Stimulated activated CD8-positive, alpha-beta memory T cell treated with anti-CD3 and anti-CD28 coated beads, Interleukin-7, amount 100 ng/mL, for 24 hours (primary cell): ENCODE measurements around the gene ANTXR1.

Source experiments
- DNase-seq: peaks from one replicate; pipeline ENCODE4 v3.0.0-alpha.2; 2020; ENCODE audit warnings: low read depth

The ANTXR1 gene

DNA sequence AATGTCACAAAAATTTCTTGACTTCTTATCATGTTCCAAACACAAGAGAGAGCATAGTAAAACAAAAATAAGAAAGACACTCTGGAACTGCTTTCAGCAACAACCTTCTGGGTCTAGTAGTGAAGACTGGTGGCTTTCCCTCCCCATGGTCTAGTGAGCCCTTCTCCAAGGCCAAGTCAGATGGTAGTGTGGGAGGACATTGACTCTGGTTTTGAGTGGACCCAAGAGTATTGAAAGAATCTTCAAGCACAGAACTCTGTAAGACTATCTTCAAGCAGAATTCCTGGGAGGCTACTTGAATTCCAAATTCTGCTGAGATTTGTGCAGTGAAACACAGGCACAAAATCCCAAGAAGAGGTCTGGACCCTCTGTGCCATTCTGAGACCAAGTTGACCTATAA, 21.1 kb downstream of the ANTXR1 start:
- DNase-seq: no peak

DNA sequence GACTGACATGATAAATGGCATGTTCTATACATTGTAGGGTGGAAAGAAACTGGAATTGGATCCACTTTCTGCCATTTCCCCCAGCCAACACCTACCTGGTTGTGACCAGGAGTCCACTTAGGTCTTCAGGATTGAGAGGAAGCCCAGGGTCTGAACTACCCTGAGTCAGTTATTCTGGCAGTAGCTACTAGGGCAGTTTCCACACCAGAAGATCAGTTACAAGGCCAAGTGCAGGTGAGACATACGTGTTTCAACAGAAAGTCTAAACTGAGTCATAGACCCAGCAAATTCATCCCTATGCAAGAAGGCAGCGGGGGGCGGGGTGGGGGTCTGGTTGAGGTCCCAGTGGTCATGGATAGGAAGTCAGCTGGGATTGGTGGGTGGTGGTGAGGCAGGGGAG, 21.9 kb downstream of the ANTXR1 start:
- no peak for DNase-seq

DNA sequence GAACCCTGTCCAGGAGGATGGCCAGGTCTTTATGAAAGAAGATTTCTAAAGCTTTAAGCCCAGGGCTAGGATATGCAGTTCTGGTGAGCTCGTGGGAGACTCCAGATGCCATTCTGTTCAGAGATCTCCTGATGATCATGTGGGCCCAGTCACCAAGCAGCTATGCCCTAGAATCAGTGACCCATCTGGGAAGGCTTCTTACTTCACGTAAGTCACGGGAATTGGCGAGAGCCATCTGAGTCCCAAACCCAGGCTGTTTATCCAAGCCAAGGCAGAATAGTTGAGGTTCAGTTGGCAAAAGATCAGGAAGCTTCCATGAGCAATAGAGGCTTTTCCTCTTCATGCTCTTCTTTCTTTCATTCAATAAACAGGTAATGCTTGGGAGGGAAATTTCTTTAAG, 23.9 kb downstream of the ANTXR1 start:
- no peak for DNase-seq

DNA sequence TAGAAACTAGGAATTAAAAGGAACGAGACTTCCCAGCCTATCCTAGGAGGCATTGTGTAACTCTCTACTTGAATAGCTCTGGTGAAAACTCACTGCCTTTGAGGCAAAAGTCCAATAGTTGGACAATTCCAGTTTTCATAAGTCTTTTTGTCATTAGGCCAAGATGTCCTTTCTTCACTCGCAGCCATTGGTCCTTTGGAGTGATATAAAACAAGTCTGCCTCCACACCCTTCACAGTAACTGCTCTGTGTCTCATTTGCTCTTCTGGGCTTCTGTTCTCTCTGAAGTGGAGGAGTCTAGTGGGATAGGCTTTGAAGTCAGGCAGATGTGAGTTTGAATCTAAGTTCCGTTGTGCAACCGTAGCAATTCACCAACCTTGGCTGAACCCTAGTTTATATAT, 28.2 kb downstream of the ANTXR1 start:
- DNase-seq: no peak

DNA sequence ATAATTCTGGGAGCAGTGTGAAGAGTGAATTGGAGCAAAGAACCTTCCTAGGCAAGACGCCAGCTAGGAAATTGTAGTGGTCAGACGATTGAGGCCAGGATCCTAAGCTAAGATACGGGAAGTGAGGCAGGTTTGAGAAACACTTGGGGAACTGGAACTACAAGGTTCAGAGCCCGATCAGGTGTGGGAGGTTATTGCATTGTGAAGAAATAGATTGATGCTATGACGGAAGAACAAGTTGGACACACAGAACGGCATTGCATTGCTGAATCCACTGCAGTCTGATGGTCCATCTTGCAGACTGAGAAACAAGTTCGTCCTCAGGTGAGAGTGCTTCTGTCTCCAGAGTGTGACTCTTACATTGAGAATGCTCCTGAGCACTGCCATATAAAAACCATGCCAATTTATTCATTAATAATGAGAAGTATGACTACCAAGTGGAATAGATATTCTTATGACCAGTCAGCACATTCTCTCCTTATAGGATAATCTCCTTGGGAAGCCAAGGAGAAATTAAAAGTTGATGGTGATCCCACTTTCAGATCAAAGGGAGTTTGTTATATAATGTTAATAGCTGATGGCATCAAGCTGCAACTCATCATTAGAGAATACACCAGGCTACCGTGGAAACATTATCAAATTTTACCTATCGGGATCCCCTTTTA, 30.9 kb downstream of the ANTXR1 start:
- no peak for DNase-seq

DNA sequence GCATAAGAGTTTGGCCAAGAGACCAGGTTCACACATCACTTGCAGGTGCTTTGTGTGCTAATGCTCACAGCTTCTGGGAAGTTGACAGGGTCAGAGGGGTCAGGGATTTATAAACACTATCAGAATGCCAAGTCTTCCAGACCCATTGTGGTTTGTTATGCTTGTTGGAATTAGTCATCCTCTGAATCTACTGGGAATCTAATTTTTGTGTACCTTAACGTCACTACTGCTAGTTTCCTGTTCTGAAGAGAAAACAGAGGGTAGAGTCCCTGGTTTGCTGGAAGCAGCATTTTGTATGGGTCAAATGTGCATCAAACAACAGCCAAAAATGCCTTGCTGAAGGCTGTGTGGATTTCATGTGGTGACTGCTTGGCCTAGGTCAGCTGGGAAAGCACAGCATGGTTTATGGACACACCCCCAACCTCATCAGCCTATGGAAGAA, 33.3 kb downstream of the ANTXR1 start:
- no peak for DNase-seq

DNA sequence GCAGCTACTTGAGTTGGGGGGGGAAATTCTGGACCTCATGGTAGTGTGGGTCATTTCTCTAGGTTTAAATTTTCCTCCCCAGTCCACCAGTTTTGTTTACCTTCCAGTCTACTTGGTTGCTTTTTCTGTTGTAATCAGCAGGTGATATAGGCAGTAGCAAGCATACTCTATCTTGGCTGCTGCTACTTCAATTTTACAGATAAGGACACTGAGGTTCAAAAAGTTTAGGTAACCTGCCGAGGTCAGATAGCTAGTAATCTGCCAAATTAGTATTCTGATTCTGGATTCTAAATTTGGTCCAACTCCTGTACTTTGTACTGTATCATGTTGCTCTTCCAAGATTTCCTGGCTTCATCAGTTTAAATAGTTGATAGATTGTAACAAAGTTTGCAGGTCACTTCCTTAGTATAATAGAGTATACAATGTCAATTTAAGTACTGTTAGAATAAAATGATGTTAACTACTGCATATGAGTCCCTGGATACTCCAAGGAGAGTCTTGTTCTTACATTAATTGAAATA, 34.7 kb downstream of the ANTXR1 start:
- no peak for DNase-seq

DNA sequence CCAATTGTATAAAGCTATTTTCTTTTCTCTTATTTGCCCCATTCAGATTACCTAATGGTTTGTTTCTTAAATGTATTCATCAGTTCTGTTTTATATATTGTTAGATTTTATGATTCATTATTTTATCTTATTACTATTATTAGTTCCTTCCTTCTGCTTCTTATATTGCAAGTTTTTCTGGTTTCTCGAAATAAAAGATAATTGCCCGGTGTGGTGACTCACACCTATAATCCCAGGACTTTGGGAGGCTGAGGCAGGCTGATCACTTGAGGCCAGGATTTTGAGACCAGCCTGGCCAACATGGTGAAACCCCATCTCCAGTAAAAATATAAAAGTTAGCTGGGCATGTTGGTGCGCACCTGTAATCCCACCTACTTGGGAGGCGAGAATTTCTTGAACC, 37.8 kb downstream of the ANTXR1 start:
- no peak for DNase-seq

DNA sequence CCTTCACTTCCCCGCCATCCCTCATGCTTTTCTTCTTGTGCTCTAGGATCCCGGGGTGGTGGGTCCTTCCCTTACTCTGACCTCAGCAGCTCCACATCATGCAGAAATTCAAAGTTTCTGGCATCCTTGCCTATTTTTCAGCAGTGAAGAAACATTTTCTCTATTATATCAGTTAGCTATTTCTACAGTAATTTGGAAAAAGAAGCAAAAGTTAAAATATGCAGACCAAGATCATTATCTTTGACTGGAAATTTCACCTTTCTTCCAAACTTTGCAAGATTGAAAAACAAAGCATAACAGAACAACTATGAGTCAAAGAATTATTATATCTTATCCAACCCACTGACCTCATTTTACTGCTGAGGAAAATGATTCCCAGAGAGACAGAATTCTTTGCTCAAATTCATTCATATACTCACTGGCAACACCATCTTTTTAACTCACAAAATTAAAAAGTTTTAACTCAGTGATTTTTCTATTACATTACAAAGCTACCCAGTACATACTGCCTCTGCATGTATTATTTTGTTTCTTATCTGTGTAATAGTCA, 40.5 kb downstream of the ANTXR1 start:
- DNase-seq: no peak

DNA sequence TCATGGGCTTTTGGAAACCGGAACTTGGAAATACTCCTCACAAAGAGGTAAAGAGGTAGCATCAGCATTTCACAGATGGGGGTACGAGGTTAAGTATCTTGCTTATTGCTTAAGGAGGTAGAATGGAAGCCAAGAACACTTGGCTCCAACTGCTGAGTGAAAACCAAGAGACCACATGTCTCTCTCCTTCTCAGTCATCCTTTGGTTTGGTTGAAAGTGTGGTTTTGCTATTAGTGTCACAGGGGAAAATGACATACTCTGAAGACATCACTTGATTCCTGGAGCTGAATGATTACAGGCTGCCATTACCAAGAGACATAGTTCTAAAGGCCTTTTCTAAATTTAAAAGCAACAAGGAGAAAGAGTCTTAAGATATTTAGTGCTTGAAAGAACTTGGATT, 41.5 kb downstream of the ANTXR1 start:
- no peak for DNase-seq

DNA sequence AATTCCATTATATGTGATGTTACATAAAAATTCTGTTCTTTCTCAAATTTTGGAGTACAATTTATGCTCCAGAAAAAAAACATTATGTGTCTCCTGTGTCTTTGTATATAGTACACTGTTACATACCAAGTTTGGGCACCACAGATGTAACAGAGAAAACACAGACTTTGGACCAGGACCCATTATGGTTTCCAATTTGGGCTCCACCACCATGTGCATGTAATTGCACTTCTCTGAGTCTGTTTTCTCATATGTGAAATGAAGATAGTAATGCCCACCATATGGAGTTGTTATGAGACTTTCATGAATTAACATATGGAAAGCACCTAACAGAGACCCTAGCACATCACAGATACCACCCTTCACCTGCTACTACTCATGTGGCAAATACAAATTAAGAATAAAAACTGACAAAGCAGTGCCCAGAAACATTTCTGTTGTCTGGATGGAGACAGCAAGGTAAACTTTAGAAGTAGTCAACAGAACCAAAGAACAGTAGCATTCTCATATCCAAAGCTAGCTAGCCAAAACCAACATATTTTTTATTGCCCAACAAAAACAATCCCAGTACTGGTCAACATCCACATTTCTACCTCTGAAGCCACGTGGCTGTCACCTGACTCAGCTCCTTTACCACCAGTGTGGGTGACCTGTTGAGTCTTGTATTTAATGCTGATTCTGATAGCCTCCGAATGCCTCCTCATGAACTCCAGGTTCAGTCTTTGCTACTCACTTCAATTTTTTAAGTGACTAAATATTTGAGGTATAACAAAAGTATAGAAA, 42.9 kb downstream of the ANTXR1 start:
- no peak for DNase-seq

DNA sequence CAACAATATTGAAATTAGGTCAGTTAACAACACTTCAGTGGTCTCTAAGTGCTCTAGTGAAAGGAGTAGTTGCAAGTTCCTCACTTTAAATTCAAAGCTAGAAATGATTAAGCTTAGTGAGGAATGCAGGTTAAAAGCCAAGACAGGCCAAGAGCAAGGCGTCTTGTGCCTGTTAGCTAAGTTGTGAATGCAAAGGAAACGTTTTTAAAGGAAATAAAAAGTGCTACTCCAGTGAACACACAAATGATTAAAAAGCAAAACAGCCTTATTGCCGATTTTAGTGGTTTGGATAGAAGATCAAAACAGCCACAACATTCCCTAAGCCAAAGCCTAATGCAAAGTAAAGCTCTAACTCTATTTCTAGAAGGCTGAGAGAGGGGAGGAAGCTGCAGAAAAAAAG, 44.7 kb downstream of the ANTXR1 start:
- no peak for DNase-seq

DNA sequence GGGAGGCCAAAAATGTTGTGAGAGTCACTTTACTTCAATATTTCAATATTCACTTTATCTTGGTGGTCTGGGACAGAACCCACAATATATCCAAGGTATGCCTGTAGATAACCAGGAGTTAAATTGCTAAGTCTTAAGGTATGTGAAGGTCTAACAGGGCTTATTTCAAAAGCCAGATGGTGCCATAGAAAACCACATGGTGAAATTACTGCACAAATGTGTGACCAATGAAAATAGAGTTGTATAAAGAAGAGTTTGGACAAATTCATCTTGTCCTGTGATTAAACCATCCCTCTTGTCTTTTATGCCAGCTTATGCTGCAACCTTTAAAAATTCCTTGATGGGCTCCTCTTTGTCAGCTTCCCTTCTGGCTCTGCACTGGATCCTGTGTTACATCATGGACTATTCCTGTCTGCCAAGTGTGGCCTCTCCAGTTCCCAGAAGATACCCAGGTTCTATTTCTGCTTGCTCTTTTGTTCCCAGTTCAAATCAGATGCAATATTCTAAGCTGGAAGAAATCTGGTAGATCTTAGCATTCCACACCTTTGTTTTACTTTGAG, 46.8 kb downstream of the ANTXR1 start:
- no peak for DNase-seq

DNA sequence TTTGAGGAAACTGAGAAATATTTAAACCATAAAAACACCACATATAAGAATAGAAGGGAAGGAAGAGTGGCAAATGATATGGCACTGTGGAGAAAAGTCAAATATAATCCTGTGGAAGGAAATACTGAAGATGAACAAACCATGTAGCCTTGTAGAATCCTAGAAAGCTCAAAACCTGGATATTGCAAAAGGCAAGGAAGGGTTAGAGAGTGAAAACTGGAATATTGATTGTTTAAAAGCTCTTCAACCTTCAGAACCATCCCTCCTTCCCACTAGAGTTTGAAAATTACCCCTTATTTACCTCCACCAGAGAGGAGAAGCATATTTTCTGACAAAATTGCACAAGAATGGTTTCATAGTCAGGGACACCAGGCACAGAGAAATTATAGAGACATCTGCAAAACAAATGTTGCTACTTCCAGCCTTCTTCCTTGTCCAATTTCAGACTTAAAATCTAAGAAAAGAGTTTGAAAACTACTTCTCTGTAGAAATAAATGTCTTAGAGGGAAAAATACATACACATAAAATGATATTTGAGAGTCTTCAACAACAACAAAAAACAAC, 48.0 kb downstream of the ANTXR1 start:
- no peak for DNase-seq

DNA sequence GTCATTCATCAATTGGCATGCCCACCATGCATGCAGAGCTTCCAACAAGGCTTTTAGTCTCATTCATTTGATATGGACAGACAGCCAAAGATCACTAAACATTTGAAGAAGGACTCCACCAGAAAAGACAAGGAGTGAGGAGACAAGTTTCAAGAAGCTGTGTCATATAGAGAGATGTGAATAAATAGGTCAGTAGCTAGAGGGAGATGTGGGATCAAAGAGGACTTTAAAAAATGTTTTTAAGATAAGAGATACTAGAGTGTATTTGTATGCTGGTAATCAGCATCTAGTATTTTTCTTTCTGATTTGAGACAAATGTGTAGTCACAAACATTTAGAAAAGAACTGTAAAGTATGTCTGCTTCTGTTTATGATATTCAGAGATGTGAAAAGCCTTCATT, 48.5 kb downstream of the ANTXR1 start:
- DNase-seq: no peak

DNA sequence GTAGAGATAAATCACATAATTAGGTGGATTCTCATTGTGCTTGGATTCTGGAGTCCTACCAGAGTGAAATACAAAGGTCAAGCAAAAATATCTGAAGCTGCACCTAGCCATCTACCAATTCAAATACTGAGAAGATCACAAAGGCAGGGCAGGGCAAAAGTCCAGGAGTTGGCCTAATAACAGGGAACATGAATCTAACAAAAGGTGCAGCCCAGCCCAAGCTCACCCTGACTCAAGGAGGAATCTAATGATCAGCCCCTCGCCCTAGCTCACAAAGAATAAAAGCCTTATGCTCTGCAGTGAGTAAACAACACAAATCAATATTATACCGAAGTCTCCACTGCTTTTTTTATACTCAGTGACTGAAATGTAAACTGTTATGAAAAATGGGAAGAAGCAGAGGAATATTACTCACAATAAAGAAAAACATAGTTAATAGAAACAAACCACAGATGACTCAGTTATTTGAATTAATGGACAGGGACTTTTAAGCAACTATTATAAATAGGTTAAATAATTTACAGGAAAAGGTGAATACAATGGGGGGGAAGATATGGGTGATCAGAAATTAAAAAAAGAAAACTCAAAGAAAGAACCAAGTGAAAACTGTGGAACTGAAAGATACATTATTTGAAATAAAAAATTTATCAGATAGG, 49.5 kb downstream of the ANTXR1 start:
- DNase-seq: no peak

DNA sequence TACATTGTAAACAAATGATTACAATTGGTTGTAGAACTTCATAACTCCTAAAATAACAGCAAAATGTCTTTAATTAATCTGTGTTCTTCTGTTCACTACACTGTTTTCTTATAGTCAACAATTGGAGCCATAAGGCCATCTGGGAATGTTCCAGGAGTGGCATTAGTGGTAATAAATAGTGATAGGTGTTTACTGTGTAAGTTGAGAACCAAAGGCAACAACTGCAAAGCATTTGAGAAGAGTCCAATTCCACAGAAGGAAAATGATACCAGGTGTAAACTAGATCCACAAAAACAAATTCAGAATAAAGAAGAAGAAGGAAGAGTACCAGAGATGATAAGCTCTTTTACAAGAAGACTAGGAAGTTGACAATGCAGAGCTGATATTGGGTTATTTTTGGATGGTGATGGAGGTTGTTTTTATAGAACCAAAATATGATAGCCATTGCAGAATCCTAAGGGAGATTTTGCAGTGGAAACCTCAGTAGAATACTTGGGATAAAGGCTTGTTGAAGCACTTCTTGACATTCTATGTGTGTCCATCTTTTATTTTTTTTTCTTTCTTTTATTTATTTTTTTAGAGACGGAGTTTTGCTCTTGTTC, 52.9 kb downstream of the ANTXR1 start:
- DNase-seq: no peak

DNA sequence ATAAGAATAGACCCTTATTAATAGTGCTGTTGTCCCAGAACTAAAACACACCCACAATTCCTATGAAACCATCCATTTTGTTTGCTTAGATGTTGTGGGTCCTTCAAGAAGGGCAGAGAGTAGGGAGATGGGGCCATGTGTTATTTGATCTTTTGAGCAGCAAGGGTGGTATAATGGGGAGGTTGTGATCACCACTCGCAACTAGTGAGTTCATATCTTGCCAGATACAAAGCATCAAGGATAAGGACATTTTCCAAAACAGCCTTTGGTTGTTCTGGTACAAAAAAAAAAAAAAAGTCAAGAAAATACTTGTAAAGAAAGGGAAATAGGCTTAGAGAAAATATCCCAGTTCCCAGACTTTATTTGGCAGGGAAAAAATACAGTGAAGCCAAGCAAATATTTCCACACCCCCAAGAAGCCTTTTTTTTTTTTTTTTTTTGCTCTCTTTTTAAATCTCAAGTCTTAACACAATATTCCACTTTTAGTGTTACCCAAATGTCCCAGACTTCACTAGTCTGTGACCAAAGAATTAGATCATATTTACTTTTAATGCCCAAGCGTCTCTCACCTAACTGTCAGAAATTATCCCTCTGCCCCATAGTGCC, 54.1 kb downstream of the ANTXR1 start:
- no peak for DNase-seq

DNA sequence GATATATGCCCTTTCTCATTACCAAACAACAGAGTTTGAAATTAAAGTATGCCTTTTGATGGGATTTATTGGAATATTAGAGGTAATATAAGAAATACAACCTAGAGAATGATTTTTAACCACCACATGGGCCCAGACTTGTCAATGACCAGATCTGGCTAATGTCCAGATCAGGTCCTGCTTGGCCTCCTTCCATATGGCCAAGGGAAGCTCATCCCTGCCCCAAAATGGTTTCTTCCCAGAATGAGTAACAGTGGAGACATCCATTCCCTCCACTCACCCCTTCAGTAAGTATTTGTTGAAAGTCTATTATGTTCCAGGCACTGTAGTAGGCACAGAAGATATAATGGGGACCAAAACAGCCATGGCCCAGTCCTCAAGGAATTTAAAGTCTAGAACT, 54.9 kb downstream of the ANTXR1 start:
- no peak for DNase-seq

DNA sequence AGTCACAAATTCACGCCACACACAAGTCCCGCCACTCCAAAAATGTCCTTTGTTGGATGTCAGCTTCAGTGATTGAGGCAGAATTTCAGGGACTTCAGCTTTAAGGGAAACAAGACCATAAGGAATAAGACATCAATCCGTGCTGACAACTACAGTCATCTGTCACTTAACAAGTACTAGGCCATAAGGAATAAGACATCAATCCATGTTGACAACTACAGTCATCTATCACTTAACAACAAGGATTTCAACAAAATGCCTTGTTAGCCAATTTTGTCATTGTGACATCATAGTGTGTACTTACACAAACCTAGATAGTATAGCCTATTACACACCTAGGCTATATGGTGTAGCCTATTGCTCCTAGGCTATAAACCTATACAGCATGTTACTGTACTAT, 58.0 kb downstream of the ANTXR1 start:
- DNase-seq: no peak

DNA sequence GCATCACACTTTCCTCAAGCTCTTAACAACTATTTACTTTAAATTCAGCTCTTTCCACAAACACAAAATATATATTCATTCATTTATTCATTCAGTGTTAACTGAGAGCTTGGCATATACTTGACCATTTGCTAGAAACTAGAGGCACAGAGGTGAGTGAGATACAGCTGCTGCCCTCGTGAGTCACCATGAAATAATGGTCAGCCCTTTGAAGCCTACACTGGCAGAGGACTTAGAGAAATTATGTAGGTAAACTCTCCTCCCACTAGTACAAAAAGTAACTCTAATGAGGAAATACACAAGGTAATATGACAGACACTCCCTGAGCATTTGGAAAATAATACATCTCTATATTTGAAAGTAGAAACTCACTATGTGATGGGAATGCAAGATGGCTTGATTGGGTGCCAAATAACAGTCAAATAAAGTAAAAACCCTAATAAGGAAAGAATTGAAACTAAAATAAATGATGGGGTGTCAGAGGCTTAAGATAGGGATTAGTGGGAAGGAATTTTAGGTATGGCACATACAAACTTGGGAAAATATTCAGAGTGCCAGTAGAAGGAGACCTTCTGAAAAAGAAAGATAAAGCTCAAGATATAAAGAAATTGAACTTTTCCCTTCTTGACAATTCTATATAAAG, 61.1 kb downstream of the ANTXR1 start:
- no peak for DNase-seq
